Stimulated activated CD8-positive, alpha-beta memory T cell treated with anti-CD3 and anti-CD28 coated beads, Interleukin-12 subunit alpha, Interleukin-12 subunit beta, amount 100 ng/mL, for 4 hours (primary cell): ENCODE measurements around the gene SKP1.
A peak's percentile ranks its signal among the peaks of the same experiment; 100 is the strongest.

Experiments
- DNase-seq: peaks from one replicate; pipeline ENCODE4 v3.0.0-alpha.2; 2020; ENCODE audit warnings: low read depth

Gene SKP1

DNA sequence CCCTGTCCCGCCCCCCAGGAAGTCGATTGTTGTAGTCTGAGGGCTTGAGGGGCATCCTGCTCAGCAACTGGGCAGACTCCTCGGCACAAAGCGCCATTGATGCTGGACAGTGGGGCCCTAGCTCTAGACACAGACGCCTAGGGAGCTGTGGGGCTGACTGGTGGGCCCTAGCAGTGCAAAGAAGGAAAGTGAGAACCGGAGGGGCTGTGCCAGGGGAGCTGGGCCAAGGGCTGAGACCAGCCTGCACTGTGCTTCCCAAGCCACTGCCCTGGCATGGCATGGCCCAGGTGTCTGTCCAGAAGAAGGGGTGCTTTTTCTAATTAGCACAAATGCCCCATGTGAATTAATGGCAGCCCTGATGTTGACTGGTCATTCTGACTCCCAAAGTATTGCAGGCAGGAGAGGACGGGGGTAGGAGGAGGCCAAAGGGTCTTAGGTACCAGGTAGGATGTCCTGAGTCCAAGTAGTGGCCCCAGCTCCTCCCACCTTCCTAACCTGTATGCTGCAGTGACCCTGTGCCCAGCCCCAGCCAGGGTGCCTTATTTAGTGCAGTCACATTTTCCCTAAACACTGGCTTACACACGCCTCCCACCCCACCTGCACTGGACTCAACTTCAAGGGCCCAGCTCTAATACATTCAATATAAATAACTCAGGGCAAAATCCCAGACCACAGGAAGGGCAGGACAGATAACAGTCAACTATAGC lies 46.4 kb downstream of the SKP1 start:
- DNase-seq, result no peak

DNA sequence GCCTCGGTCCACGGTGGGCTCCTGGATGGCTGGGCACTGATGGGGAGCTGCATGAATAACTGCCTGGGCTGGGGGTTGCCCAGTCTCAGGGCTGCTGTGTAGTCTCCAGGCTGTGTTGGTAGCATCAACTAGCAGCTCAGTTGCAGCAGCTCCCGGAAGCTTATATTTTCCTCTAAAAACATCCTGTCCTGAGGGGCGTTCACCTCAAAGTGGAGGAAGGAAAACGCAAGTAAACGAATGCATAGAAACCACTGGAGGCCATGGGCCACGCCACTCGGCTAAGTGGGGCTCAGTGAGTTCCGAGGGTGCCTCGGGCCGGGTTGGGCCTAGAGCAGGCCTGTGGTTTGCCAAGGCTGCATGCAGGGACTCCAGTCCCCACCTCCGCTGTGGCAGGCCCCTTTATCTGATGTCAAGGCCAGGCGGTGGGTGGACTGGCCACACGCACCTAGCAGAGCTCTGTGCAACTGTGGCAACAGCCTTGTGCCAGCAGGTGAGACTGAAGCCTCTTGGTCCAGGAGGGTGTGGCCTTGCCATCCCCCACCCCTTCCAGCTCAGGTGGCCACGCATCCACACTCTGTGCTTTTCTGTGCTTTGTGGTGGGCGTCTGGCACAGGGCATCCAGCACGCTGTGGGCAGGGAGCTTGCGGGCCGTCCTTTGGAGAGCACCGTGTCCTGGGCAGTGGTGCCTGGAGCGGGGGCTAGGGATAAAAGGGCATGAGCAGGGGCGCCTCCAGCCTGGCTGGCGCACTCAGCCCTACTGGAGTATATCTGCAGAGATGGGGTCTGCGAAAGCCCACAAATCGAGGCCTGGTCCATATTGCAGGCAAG lies 47.1 kb downstream of the SKP1 start:
- DNase-seq, result no peak

DNA sequence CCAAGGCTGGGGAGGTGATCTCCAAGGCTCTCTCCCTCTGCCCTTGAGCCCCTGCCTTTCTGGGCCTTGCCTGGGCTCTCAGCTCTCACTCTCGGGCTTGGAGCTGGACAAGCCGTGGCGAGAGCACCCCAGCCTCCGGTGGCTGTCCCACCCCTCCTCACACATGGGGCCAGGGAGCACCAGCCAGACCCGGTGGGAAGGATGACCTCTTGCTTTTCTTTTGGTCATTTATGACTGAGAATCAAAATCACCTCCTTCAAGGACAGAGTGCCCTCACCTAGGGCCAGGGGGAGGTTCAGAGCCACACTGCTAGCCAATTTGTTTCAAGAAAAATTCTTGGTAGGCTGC lies 48.1 kb downstream of the SKP1 start:
- no peak for DNase-seq

DNA sequence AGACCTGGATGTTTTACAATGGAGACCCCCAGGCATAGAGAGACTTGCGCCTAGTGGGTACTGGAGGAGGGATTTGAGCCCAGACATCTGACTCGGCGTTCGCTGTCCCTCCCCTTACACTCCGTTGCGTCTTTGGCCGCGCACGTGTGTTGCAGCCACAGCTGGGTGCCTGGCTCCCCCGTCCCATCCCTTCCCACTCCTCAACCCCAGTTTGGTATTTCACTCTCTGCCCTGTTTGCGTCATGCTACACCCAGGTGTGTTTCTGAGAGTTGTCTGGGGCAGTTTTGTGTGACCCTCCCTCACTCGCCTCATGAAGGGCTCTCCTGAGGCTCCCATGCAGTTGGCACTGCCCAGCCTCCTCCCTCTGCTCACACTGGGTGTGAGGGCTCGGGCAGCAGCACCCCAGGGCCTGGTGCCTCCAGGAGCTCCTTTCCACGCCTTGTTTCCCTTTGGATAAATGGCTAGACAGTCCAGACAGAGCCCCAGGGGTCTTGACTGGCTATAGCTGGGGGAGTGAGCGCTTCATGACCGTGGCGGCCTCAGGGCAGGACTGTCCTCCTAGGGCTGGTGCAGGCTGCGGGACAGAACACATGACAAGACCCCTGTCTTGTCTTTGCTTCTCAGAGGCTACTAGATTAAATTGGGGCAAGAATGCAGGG lies 48.6 kb downstream of the SKP1 start:
- no peak for DNase-seq

DNA sequence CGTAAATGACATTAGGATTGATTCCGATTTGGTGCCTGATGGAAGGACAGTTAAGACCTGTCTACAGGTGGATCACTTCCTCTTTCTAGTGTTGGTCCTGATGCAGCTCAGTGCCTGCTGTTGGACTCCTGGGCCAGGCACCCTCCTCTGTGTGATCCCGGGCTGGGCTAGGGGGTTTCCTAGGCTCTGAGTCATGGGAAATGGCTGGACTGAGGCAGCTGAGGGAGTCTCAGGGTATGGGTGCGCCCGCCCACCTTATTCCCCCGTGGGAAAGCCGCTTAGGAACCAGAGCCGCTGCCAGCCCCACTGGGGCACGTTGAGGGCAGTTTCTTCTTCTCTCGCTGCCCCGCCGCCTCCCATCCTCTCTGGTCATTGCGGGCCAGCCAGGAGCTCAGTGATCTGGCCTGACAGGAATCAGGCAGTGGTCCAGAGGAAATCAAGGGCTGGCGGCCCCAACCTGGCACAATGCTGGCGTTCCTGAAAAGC lies 49.3 kb downstream of the SKP1 start:
- DNase-seq, result no peak

DNA sequence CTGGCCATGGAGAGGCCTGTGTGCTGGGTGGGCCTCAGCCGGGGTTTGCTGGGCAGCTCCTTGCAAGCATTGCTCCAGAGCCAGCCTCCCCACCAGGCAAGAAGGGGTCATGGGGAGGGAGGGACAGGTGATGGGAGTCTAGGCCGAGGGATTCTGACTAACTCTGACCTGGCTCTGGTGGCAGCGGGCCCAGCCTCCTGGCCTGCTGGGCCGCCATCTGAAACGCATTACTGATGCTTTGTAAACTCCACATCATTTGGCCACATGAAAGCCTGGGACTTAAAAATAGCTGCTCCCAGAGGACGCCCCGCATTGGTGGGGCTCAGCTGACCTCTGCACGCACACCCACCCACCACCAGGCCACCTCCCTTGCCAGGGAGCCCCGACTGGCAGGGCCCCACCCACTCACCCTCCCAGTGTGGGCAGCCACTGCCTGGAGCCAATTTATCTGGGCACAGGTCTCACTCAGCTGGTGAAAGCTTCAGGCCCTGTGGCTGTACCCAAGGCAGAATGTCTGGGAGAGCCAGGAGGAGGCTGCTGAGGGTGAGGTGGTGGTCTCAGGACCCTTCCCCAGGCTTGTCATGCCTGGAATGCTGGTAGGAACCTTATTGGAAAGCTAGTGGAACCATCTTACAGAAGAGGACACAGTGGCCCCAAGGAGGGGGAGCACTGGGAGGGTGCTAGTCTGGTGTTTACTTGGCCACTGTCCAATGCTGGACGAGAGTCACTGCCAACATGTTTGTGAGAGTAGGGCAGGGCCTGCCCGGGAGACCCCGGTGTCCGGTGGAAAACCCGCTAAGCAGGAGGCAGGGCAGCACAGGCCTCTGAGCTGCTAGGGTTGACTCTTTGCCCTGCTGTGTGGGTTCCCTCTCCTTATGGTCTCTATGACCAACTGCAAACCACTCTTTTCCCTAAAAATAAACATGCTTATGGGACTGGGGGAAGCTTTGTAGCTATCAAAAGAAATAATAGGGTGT lies 51.4 kb downstream of the SKP1 start:
- DNase-seq, result no peak

DNA sequence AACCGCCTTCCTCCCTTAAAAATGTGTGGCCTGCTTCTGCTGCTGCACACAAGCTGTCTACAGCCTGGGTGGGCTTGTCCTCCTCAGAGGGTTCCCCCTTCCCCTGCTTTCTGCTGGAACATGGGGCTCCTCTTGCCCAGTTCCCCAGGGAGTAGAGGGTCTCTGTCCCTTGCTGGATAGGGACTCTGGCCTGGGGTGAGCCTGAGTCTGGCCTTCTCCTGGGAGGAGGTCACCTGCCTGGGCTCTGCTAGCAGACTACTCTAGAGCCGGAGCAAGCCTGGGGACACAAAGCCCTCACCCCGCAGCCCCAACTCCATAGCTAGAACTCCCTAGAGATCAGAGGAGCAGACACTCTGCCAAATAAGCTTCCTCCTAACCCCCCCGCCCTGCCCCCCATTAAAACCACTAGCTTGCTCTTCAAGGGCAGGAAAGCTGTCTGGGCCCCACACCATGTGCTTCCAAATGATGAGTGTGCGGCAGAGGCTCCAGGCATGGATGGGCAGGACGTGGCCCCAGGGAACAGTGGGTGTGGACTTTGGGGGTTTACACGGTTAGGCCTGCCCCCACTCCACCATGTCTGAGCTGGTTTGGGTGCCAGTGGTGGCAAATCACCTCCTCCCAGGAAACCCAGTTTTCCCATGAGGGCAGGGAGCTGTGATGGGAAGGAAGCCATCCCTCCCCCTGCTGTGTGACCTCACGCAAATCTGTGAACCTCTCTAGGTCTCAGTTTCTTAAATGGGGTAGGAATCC lies 52.3 kb downstream of the SKP1 start:
- DNase-seq, result no peak

DNA sequence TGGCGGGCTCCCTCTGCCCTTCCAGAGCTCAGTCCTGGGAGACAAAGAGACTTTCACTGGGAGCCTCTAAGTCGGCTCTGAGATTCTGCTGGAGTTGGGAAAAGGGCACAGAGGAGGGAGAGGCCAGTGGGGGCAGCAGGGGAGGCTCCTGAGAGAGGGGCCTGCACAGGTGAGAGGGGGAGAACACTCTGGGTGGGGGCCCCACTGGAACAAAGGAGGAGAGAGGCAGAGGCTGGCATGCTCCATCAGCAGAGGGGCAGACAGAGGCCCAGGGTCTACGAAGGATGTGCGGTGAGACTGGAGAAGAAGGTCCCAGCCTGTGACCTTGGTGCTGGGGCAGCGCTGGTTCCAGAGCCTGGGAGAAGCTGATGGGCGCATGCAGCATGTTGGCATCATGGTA lies 53.4 kb downstream of the SKP1 start:
- no peak for DNase-seq

DNA sequence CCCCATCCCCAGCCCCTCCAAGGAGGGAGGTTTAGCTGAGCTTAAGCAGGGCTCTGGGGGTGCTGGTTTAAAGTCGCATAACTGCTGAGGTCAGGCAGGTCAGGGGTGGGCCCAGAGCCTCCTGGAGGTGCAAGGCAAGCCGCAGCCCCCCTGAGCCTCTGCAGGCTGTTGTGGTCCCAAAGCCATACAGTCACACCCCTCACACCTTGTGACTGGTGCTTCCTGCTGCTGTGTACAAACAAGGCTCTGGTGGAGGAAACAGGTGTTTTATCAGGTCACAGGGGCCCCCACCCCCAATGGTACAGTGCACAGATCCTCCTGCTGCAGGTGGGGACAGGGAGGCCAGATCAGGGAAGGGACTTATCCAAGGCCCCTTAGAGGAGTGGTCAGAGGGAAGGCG lies 54.2 kb downstream of the SKP1 start:
- DNase-seq, result no peak

DNA sequence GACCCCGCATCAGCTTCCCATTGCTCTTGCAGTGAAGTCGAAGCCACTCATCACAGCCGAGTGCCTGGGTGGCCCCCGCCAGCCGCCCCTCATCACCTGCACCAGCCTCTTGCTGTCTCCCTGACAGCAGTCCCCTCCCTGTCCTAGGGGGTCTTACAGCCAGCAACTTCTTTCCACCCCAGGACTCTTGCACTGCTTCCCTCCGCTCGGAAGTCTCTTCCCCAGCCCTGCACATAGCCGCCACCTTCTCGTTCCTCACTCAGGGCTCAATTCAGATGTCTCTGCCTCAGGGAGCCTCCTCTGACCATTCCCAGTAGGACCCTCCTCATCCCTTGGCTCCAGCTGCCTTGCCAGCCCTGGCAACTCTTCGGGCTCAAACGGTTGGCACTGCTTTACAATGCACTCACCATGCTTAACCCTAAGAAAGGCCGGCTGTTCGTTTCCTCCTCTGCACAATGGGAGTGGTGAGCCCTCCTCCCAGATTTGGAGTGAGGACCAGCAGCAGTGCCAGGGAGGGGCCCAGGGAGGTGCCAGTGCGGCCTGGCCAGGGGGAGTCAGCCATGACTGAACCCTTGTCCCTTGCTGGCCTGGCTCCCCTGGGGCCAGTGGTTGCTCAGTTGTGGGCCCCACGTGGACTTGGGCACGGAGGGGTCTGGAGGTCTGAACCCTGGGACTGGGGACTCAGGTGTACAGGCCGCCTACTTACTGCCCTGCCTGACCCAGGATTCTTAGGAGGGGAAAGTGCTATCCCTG lies 56.2 kb downstream of the SKP1 start:
- no peak for DNase-seq

DNA sequence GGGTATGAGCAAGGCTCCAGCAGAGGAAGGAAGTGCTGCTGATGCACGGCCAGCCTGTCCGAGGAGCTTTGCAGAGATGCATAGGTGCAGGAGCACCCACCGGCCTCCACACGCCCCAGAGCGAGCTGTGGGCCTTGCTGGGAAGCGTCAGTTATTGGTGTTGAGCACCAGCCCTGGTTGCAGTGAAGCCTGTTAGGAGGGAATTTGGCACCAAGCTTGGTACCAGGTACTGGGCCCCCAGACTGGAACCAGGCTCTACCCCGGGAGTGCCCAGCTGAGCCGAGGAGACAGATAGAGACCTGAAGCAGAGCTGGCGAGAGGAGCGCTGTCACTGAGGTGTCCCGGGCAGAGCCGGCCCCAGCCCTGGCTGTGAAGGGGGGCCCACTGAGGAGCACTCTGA lies 57.0 kb downstream of the SKP1 start:
- no peak for DNase-seq

DNA sequence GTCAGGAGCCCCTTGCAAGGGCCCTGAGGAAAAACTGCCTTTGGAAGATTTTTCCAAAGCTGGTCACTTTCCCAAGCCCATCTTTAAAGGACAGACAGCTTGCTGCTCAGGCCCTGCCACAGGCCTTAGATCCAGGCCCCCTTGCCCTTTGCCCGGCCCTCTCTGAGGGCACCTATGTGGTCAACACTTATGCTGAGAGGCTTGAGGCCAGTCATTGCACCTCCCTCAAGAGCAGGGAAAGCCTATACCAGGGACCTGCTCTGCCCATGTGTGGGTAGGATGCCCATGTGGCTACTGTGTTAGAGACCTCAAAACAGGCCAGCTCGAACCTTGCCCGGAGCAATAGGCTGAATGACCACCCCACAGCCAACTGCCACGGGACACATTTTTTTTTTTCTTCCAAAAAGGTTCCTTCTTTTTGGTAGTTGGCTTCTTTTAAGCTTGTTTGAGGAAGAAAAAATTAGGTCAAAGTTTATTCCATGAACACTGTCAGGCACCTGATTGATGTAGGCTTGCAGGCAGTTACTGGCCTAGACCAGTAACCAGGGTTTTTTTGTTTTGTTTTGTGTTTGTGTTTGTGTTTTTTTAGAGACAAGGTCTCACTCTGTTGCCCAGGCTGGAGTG lies 58.4 kb downstream of the SKP1 start:
- no peak for DNase-seq

DNA sequence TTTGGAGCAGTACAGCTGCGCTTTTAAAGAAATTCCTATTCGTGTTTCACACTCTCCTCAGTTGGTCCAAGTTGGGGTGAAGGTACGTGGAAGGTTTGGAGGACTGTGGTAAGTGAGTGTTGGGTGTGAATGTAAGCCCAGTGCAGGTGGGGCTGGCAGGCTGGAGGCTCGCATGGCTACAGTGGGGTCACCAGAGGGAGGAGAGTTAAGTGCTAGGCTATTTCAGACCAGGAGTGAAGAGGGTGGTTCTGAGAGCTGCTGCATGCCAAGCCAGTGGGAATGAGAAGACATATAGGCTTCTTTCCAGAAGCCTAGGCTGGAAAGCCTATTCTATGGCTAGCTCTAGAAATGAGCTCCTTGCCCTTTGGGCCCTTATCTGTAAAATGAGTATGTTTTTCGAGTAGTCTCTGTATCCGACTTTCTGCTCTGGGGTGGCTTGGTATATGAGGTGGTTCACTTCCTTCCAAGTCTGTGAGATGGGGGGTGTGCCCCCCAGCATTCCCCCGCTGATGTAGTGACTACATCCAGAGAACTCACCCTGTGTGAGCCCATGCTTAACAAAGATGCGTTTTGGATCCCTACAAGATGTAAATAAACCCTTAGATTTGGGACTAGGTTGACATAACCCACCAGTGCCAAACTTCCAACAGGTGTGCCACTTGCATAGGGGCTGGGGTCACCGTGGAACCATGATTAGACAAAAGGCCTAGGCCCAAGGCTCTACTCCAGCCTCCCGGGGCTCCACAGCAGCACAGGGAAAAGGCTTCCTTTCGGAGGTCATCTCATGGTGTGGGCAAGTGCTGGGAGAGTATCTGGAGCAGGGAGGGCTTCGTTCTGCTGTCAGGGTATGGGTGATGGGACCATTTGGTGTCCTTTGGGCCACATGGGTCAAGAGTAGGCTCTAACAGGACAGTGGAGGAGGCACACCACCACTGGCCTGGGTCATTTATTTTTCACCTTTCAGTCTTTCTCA lies 59.7 kb downstream of the SKP1 start:
- DNase-seq, result no peak

DNA sequence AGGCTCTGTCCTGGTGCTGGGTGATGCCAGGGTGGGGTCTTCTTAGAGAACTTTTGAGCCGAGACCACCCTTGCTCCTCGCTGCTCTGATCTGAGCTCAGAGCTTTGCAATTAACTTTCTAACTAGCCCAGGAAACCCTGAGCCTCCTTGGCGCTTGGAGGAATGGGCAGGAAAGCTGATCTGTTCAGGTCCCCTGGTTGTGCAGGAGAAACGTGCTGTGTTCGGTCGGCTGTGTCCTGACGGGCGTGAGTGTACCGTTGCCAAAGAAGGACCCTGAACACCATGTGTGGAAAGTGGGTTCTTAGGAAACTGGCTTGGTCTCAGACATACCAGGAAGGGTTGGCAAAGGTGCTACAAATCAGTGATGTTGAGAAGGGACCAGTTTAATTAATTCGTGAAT lies 60.5 kb downstream of the SKP1 start:
- no peak for DNase-seq

DNA sequence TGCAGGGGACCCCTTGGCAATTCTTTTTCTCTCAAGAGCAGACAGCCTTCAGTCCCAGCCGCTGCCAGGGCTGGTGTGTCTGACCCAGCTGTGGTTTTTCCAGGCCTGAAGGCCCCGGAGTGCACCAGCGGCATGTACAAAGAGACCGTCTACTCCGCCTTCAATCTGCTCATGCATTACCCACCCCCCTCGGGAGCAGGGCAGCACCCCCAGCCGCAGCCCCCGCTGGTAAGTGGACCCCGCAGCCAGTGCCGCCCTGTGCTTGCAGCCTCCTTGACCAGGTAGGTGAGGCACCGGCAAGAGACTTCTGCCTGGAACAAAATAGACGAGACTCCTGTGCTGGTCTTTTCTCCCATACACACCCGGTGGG lies 61.0 kb downstream of the SKP1 start:
- DNase-seq, result no peak

DNA sequence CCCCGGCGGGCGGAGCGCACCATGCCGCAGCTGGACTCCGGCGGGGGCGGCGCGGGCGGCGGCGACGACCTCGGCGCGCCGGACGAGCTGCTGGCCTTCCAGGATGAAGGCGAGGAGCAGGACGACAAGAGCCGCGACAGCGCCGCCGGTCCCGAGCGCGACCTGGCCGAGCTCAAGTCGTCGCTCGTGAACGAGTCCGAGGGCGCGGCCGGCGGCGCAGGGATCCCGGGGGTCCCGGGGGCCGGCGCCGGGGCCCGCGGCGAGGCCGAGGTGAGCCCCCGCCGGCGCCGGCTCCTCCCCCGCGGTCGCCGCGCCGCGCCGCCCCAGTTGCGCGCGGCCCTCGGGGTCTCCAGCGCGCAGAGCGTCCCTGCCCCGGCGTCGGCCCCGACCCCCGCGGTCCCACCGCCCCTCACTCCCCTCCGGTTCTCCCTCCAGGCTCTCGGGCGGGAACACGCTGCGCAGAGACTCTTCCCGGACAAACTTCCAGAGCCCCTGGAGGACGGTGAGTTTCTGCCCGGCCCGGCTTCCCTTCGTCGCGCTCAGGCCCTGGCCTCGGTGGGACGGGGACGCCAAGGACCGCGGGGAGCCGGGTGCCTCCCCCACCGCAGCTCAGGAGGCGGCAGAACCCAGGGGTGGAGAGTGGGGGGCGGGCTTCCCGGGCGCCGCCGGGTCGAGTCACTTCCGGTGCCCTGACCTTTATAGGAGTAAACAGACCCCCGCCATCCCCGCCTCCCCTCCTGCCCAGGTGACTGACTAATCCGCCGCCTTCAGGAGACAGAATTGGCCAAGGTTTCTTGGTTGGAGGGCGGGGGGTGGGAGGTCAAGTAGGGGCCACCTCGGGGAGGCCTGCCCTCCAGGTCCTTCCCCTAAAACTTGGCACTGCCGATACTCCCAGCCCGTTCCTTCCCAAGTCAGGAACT lies 61.6 kb downstream of the SKP1 start:
- peak; percentile 81 for DNase-seq
